HUES6 (cell line): ENCODE data around the gene TECPR1.

Experiments
- H3K27ac ChIP-seq: 2 replicates; pipeline ENCODE4 v1.7.0; 2013; ENCODE audit warnings: low read depth, mild to moderate bottlenecking, low read length, inconsistent platforms
- H3K27me3 ChIP-seq: 2 replicates; pipeline ENCODE4 v1.6.1; 2013; ENCODE audit warnings: low read length; ENCODE audit not compliant: control insufficient read depth, insufficient read depth
- H3K36me3 ChIP-seq: 2 replicates; pipeline ENCODE4 v1.6.1; 2013; ENCODE audit warnings: low read length; ENCODE audit not compliant: control insufficient read depth, insufficient read depth
- H3K4me1 ChIP-seq: 2 replicates; pipeline ENCODE4 v1.6.1; 2013; ENCODE audit warnings: low read length; ENCODE audit not compliant: control insufficient read depth, insufficient read depth
- H3K4me3 ChIP-seq: 2 replicates; pipeline ENCODE4 v1.5.1; 2013; ENCODE audit warnings: low read depth, low read length
- H3K9ac ChIP-seq: one replicate; pipeline ENCODE4 v1.6.1; 2013; ENCODE audit warnings: mild to moderate bottlenecking, low read length
- H3K9me3 ChIP-seq: 2 replicates; pipeline ENCODE4 v1.6.1; 2013; ENCODE audit warnings: low read depth, low read length; ENCODE audit not compliant: control insufficient read depth, insufficient read depth

The TECPR1 gene

GRCh38 chr7:98232263-98232585 is 19.8 kb downstream of the TECPR1 start:
- Histone ChIP-seq H3K9me3 (no peaks in the 10 kb centered on the region), H3K4me3 (no peak overlapping the region), H3K4me1 (no peaks in the 10 kb centered on the region), H3K27ac (no peak overlapping the region), H3K9ac (no peak overlapping the region), H3K36me3 (no peaks in the 10 kb centered on the region), H3K27me3 (no peaks in the 10 kb centered on the region)

- no peaks in the 10 kb centered on the region for H3K4me1 ChIP-seq
- H3K36me3 ChIP-seq = no peaks in the 10 kb centered on the region
- no peaks in the 10 kb centered on the region for H3K27me3 ChIP-seq
- H3K4me3 ChIP-seq = no peak overlapping the region
- H3K9ac ChIP-seq = no peak overlapping the region
- no peak overlapping the region for H3K27ac ChIP-seq
- H3K9me3 ChIP-seq = no peaks in the 10 kb centered on the region
Measured at GRCh38 chr7:98231493-98232262, 20.4 kb downstream of the TECPR1 start.

- Histone ChIP-seq H3K27ac (no peak overlapping the region), H3K27me3 (no peaks in the 10 kb centered on the region), H3K9ac (no peak overlapping the region), H3K36me3 (peaks cover 3% of the 10 kb centered on the region; the same call in 1 of the 2 replicates), H3K4me3 (no peak overlapping the region), H3K4me1 (no peaks in the 10 kb centered on the region), H3K9me3 (no peaks in the 10 kb centered on the region)
Measured at GRCh38 chr7:98230746-98231471, 21.1 kb downstream of the TECPR1 start.

- Histone ChIP-seq H3K27ac (no peak overlapping the region), H3K36me3 (peaks cover 3% of the 10 kb centered on the region; the same call in 1 of the 2 replicates), H3K4me3 (no peak overlapping the region), H3K4me1 (no peaks in the 10 kb centered on the region), H3K27me3 (no peaks in the 10 kb centered on the region), H3K9ac (no peak overlapping the region), H3K9me3 (no peaks in the 10 kb centered on the region)
Measured at GRCh38 chr7:98229991-98230745, 21.9 kb downstream of the TECPR1 start.

- H3K9ac ChIP-seq = no peak overlapping the region
- peaks cover 3% of the 10 kb centered on the region; the same call in 1 of the 2 replicates for H3K36me3 ChIP-seq
- no peaks in the 10 kb centered on the region for H3K27me3 ChIP-seq
- H3K9me3 ChIP-seq = no peaks in the 10 kb centered on the region
- no peak overlapping the region for H3K4me3 ChIP-seq
- H3K4me1 ChIP-seq = no peaks in the 10 kb centered on the region
- H3K27ac ChIP-seq = no peak overlapping the region
Measured at GRCh38 chr7:98229441-98229840, 22.6 kb downstream of the TECPR1 start.

GRCh38 chr7:98228801-98229200 is 23.2 kb downstream of the TECPR1 start:
- no peak overlapping the region for H3K4me3 ChIP-seq
- no peaks in the 10 kb centered on the region for H3K27me3 ChIP-seq
- H3K4me1 ChIP-seq = no peaks in the 10 kb centered on the region
- no peak overlapping the region for H3K27ac ChIP-seq
- H3K9ac ChIP-seq = no peak overlapping the region
- no peaks in the 10 kb centered on the region for H3K9me3 ChIP-seq
- peaks cover 3% of the 10 kb centered on the region; the same call in 1 of the 2 replicates for H3K36me3 ChIP-seq

GRCh38 chr7:98227939-98228338 is 24.1 kb downstream of the TECPR1 start:
- Histone ChIP-seq H3K36me3 (peaks cover 3% of the 10 kb centered on the region; the same call in 1 of the 2 replicates), H3K4me1 (no peaks in the 10 kb centered on the region), H3K27me3 (no peaks in the 10 kb centered on the region), H3K9me3 (no peaks in the 10 kb centered on the region), H3K4me3 (no peak overlapping the region), H3K9ac (no peak overlapping the region), H3K27ac (no peak overlapping the region)

- Histone ChIP-seq H3K36me3 (peaks cover 3% of the 10 kb centered on the region; the same call in 1 of the 2 replicates), H3K27me3 (no peaks in the 10 kb centered on the region), H3K9ac (no peak overlapping the region), H3K4me3 (no peak overlapping the region), H3K4me1 (no peaks in the 10 kb centered on the region), H3K27ac (no peak overlapping the region), H3K9me3 (no peaks in the 10 kb centered on the region)
Measured at GRCh38 chr7:98225913-98226614, 26.0 kb downstream of the TECPR1 start.

- Histone ChIP-seq H3K9ac (no peak overlapping the region), H3K9me3 (no peaks in the 10 kb centered on the region), H3K27me3 (no peaks in the 10 kb centered on the region), H3K4me3 (no peak overlapping the region), H3K36me3 (peaks cover 3% of the 10 kb centered on the region; the same call in 1 of the 2 replicates), H3K27ac (no peak overlapping the region), H3K4me1 (no peaks in the 10 kb centered on the region)
Measured at GRCh38 chr7:98224701-98225181, 27.3 kb downstream of the TECPR1 start.

- Histone ChIP-seq H3K27ac (no peak overlapping the region), H3K27me3 (no peaks in the 10 kb centered on the region), H3K4me1 (no peaks in the 10 kb centered on the region), H3K4me3 (no peak overlapping the region), H3K36me3 (peaks cover 3% of the 10 kb centered on the region; the same call in 1 of the 2 replicates), H3K9ac (no peak overlapping the region), H3K9me3 (no peaks in the 10 kb centered on the region)
Measured at GRCh38 chr7:98223898-98224700, 27.9 kb downstream of the TECPR1 start.
